SIG-M5 treated with dmso at 0.1 percent for 504 hours (cell line): Measurements from ENCODE around the gene DNAH6.
"Not testable (repeated sequence)": the region's sequence is repeated elsewhere in the genome, so short reads cannot be mapped to it uniquely, and the experiment has no call there.

Experiments
- DNase-seq: peaks from one replicate; lab custom pipeline; 2025; ENCODE audit not compliant: unreplicated experiment; lab: John Stamatoyannopoulos, UW

The DNAH6 gene

GRCh38 chr2:84866122-84866521 lies 349.8 kb downstream of the DNAH6 start:
- DNase-seq, result no peak

- DNase-seq, result not testable (repeated sequence)
Observed at GRCh38 chr2:84868327-84868726, 352.0 kb downstream of the DNAH6 start.
